ENCODE measurements around the gene PEF1.

PEF1 gene

DNA sequence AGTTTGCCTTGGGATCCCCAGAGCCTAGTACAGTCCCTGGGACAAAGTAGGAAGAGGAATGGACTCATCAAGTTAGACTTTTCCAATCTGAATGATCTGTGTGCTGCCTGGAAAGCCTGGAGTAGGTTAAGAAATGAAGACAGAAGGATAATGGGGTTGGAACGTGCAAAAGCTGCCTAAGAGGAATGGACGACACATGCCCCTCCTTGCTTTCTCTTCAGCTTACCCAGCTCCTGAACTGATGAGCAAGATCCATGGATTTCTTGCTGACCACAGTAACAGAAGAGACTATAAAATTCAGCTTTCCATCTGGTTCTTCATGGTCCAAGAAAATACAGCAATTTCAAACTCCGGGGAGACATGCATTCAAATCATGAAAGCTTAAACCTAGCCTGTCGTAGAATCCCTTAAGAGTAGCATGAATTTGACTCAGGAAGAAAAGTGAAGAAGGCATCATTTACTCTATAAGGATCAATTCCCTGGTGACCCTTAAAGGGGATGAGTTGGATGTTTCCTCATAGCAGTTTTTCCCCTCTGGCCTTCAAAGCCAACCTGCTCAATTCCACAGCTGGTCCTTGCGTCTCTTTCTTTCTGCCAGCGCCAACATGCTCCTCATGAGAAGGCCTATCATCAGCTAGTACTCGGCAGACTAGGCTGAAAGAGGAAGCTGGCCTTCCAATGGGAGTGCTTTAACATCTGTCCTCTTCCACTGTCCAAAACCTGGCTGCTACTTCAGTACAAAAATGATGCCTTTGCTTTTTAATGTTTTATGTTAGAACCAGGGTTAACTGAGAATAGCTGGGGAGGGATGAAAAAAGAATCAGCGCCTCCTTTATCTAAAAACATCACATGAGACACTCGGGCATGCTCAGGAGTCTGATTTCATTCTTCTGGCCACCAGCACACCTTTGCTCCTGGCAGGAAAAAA lies 5.7 kb upstream of the PEF1 start:
- ChIA-PET POLR2A (ENCODE audit: low non-redundant PET) (no interaction called here), CTCF (interaction anchor here (0.6 to 1.1 kb wide), 3 partner anchors 16 to 1528 kb away, joined by 3 to 4 read pairs (median 3); no protein-coding TSS in a partner anchor)
- DNase-seq (ENCODE audit: low spot score), result no peak
- H3K27ac ChIP-seq, result no peak overlapping the region
- TF ChIP-seq, protein P1, sequence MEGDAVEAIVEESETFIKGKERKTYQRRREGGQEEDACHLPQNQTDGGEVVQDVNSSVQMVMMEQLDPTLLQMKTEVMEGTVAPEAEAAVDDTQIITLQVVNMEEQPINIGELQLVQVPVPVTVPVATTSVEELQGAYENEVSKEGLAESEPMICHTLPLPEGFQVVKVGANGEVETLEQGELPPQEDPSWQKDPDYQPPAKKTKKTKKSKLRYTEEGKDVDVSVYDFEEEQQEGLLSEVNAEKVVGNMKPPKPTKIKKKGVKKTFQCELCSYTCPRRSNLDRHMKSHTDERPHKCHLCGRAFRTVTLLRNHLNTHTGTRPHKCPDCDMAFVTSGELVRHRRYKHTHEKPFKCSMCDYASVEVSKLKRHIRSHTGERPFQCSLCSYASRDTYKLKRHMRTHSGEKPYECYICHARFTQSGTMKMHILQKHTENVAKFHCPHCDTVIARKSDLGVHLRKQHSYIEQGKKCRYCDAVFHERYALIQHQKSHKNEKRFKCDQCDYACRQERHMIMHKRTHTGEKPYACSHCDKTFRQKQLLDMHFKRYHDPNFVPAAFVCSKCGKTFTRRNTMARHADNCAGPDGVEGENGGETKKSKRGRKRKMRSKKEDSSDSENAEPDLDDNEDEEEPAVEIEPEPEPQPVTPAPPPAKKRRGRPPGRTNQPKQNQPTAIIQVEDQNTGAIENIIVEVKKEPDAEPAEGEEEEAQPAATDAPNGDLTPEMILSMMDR (conservative IDR thresholded peaks at IDR 0.05; ENCODE audit: low read depth), result no peak

DNA sequence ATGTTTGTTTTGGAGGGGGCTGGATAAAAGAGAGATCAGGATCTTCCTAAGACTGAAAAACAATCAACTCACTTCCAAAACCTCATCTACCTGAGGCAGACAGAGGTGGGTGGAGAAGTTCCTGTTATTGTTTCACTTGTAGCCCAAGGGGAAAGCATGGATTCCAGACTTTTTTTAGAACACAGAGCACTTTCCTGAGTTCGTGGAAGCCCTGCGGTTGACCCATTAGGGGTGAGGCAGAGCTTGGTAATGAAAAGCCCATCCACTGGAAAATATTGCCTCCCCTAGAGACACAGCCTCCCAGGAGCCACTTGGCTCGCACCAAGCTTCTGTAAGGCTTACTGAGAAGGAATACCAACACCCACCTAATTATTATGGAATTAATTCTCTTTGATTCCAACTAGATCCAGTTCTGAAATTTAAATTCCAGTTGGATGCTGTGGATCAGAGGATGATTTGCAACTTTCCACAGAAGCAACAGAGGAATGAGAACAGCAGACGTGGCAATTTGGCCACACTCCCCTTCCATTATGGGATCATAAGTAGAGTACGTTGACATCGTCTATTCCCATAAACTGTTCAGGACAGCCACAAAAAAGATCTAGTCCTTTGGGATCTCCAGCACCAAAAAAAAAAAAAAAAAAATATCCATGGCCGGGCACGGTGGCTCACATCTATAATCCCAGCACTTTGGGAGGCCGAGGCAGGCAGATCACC lies 4.1 kb upstream of the PEF1 start:
- POLR2A ChIA-PET (ENCODE audit: low non-redundant PET), result interaction anchor here (0.7 kb wide), 1 partner anchor 739 kb away, joined by 10 read pairs; no protein-coding TSS in a partner anchor
- H3K27ac ChIP-seq, result peak overlapping the region; percentile 8; the same call in 1 of the 2 replicates
- TF ChIP-seq, protein P1 (conservative IDR thresholded peaks at IDR 0.05; ENCODE audit: low read depth), result no peak
- DNase-seq (ENCODE audit: low spot score), result no peak
- CTCF ChIA-PET, result interaction anchor here (0.5 kb wide), 1 partner anchor 84 kb away, joined by 3 read pairs; no protein-coding TSS in a partner anchor

DNA sequence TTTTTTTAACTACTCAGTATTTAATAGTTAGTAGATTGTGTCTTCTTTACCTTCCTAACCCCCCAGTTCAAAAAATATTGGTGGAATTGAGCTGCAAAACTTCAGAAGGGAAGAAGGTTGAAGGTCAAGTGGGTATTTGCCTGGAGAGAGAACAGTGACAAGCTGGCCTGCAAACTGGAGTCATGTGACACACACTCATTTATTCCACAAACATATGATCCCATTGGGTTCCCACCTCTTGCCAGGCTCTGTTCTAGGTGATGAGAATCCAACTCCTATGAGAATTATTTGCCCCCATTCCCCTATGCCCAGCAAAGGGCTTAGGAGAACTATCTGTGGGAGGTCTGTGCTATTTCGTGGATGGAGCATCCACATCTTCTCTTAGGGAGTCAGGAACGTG lies 3.5 kb upstream of the PEF1 start:
- peak overlapping the region; percentile 8; the same call in 1 of the 2 replicates for H3K27ac ChIP-seq
- CTCF ChIA-PET, result interaction anchor here (0.5 to 0.6 kb wide), 3 partner anchors 68 to 151 kb away, joined by 3 to 4 read pairs (median 3); no protein-coding TSS in a partner anchor
- DNase-seq (ENCODE audit: low spot score), result no peak
- POLR2A ChIA-PET (ENCODE audit: low non-redundant PET), result interaction anchor here (0.7 kb wide), 1 partner anchor 740 kb away, joined by 10 read pairs; no protein-coding TSS in a partner anchor
- TF ChIP-seq, protein P1 (conservative IDR thresholded peaks at IDR 0.05; ENCODE audit: low read depth), result no peak

DNA sequence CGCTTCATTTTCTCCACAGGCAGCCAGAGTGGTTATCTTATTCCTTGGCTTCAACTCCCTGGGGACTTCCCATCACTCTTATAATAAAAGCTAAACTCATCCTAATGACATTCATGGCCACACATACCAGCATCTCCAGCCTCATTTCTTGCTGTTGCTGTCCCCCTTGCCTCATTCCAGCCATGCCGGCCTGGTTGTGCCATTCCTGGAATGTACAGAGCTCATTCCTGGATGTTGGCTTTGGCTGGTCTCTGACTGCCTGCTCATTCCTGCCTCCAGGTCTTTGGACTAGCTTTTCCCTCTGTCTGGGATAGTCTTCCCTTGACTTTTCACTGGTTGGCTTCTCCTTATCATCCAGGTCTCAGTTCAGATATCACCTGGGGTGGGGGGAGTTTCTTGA lies 2.4 kb upstream of the PEF1 start:
- TF ChIP-seq, protein P1 (conservative IDR thresholded peaks at IDR 0.05; ENCODE audit: low read depth), result no peak
- POLR2A ChIA-PET (ENCODE audit: low non-redundant PET), result interaction anchor here (0.6 kb wide), 1 partner anchor 115 kb away, joined by 4 read pairs; no protein-coding TSS in a partner anchor
- no peak for DNase-seq (ENCODE audit: low spot score)
- no peak overlapping the region for H3K27ac ChIP-seq
- CTCF ChIA-PET, result interaction anchor here (0.7 to 1.8 kb wide), 3 partner anchors 18 to 230 kb away, joined by 3 to 5 read pairs (median 4); no protein-coding TSS in a partner anchor

DNA sequence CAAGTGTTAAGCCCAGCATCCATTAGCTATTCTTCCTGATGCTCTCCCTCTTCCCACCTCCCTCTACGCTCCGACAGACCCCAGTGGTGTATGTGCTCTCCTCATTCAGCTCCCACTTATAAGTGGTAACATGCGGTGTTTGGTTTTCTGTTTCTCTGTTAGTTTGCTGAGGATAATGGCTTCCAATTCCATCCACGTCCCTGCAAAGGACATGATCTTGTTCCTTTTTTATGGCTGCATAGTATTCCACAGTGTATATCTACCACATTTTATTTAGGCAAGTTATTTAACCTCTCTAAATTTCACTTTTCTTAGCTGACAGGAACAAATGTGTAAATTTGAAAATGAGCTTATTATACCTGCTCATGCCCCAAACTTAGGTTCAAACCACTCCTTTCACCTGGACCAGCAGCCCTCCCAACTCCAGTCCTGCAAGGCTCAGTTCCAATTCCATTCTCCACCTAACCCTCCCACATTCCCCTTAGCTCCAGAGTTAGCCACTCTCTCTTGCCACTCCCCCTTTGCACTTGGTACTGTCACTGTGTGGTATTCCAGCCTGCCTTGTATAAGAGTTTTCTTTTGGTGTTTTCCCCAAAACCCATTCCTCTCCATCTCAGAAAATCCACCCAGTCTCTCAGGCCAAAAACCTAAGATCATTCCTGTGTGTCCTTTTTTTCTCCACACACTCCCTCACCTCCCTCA lies 1.7 kb upstream of the PEF1 start:
- CTCF ChIA-PET, result interaction anchor here (0.6 to 1.8 kb wide), 4 partner anchors 18 to 527 kb away, joined by 3 to 4 read pairs (median 3); no protein-coding TSS in a partner anchor
- DNase-seq (ENCODE audit: low spot score), result no peak
- TF ChIP-seq, protein P1 (conservative IDR thresholded peaks at IDR 0.05; ENCODE audit: low read depth), result no peak
- POLR2A ChIA-PET (ENCODE audit: low non-redundant PET), result interaction anchor here (0.6 kb wide), 1 partner anchor 115 kb away, joined by 4 read pairs; no protein-coding TSS in a partner anchor
- H3K27ac ChIP-seq, result no peak overlapping the region

Measured in RWPE1 (cell line).